Suprapubic skin (tissue), 4 donors: ENCODE measurements around the gene FOXL2. TPM values are rescaled to one million over a fixed set of nuclear protein-coding genes. Genes with fewer than 3 reads are reported as not detected.

Experiments
- DNase-seq, 2 donors: peaks; one replicate each; pipeline ENCODE4 v3.0.0-alpha.2; 2019; ENCODE audit warnings: low spot score in 2 of 2
- H3K27ac ChIP-seq: fragments of 200-600 bp; sonication (generic); one replicate; pipeline ENCODE4 v1.5.1; 2019
- H3K27me3 ChIP-seq: fragments of 200-600 bp; sonication (generic); one replicate; pipeline ENCODE4 v1.5.1; 2019
- H3K36me3 ChIP-seq: fragments of 200-600 bp; sonication (generic); one replicate; pipeline ENCODE4 v1.5.1; 2019
- H3K4me1 ChIP-seq: fragments of 200-600 bp; sonication (generic); one replicate; pipeline ENCODE4 v1.5.1; 2019
- H3K4me3 ChIP-seq: fragments of 200-600 bp; sonication (generic); one replicate; pipeline ENCODE4 v1.5.1; 2019; ENCODE audit warnings: mild to moderate bottlenecking
- H3K9me3 ChIP-seq: fragments of 200-600 bp; sonication (generic); one replicate; pipeline ENCODE4 v1.5.1; 2019
- EP300 ChIP-seq: sonication (generic); formaldehyde crosslinking; IDR thresholded peaks from one replicate; pipeline ENCODE4 v1.6.1; 2017; ENCODE audit warnings: antibody characterized with exemption
- POLR2A ChIP-seq, 2 donors: fragments of 450-650 bp; IDR thresholded peaks; one replicate each; pipeline ENCODE4 v1.6.1; 2017; ENCODE audit warnings: antibody characterized with exemption in 2 of 2, mild to moderate bottlenecking in 2 of 2, moderate library complexity in 2 of 2
- POLR2AphosphoS5 ChIP-seq, 3 donors: sonication (generic); formaldehyde crosslinking; IDR thresholded peaks; one replicate each; pipeline ENCODE4 v1.6.1; 2017; ENCODE audit warnings: antibody characterized with exemption in 3 of 3
- WGBS: methylation state at CpG from one replicate; pipeline ENCODE4 v1.1.5; 2018; 5-methylcytosine and 5-hydroxymethylcytosine counted together
- total RNA-seq, 4 donors: library from RNA; depleted of rRNA; stranded (reverse); fragments of >200 nt; gene quantifications; one replicate each; pipeline ENCODE4 v1.1.0, GENCODE V29; 2016
- TF ChIP-seq, protein P1 (sequence below), 2 donors: fragments of 200-600 bp in 1 of 2; fragments of 450-650 bp in 1 of 2; sonication (generic) in 1 of 2; IDR thresholded peaks; one replicate each; pipeline ENCODE4 v1.5.1; 2016 to 2019; ENCODE audit warnings: antibody characterized with exemption in 2 of 2, mild to moderate bottlenecking in 1 of 2, moderate library complexity in 1 of 2

Gene FOXL2
- total RNA-seq, 4 donors from 2014 or later, result 0.30 TPM; not detected in 3

DNA sequence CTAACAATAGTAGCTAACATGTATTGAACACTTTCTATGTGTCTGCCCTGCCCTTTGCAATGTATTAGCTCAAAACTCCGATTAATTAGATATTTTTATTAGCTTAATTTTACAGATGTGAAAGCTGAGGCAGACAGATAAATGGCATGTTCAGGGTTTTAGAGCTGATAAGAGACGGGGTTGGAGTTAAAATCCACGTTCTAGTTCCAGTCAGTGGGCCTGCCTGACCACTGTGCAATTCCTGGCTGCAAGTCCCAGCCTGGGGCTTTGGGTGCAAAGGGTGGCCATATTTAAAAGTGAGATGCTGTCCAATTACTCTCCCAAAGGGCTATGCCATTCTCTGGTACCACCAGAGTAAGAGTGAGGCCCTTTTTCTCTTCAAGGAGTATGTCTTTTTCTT lies 33.2 kb downstream of the FOXL2 start:
- DNase-seq, result no peak
- no peak overlapping the region for H3K4me3 ChIP-seq
- 89% methylated on average over 3 of the region's 3 CpGs for WGBS
- no peaks in the 10 kb centered on the region for H3K27me3 ChIP-seq
- peaks cover 18% of the 10 kb centered on the region for H3K4me1 ChIP-seq
- no peaks in the 10 kb centered on the region for H3K9me3 ChIP-seq
- TF ChIP-seq POLR2A (IDR thresholded peaks at IDR 0.05), result no peak
- TF ChIP-seq, protein P1, sequence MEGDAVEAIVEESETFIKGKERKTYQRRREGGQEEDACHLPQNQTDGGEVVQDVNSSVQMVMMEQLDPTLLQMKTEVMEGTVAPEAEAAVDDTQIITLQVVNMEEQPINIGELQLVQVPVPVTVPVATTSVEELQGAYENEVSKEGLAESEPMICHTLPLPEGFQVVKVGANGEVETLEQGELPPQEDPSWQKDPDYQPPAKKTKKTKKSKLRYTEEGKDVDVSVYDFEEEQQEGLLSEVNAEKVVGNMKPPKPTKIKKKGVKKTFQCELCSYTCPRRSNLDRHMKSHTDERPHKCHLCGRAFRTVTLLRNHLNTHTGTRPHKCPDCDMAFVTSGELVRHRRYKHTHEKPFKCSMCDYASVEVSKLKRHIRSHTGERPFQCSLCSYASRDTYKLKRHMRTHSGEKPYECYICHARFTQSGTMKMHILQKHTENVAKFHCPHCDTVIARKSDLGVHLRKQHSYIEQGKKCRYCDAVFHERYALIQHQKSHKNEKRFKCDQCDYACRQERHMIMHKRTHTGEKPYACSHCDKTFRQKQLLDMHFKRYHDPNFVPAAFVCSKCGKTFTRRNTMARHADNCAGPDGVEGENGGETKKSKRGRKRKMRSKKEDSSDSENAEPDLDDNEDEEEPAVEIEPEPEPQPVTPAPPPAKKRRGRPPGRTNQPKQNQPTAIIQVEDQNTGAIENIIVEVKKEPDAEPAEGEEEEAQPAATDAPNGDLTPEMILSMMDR (IDR thresholded peaks at IDR 0.05), result no peak
- no peak for TF ChIP-seq EP300
- no peak for TF ChIP-seq POLR2AphosphoS5 (IDR thresholded peaks at IDR 0.05)
- H3K36me3 ChIP-seq, result no peaks in the 10 kb centered on the region
- H3K27ac ChIP-seq, result no peak overlapping the region

DNA sequence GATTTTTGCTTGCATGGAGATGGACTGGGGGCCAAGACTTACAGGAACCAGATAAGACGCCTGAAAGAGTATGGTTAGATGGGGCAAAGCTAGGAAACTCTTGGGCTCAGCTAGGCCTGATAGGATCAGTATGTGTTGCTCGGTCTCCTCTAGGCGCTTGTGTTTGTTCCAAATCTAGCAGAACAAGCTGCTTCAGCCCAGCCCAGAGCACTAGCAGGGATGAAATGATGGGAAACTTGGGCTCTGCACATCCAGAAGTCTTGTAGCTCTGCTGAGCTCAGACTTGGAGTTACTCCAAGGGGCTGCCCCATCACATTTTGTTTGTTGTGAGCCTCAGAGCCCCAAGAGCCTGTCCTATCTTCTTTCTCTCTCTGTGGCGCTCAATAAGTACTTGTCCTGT lies 34.7 kb downstream of the FOXL2 start:
- H3K36me3 ChIP-seq, result no peaks in the 10 kb centered on the region
- DNase-seq, result no peak
- WGBS, result 44% methylated on average over 4 of the region's 4 CpGs
- H3K9me3 ChIP-seq, result no peaks in the 10 kb centered on the region
- TF ChIP-seq, protein P1 (IDR thresholded peaks at IDR 0.05), result no peak
- TF ChIP-seq POLR2A (IDR thresholded peaks at IDR 0.05) (no peak), EP300 (no peak), POLR2AphosphoS5 (IDR thresholded peaks at IDR 0.05) (no peak)
- H3K27me3 ChIP-seq, result no peaks in the 10 kb centered on the region
- H3K4me3 ChIP-seq, result no peak overlapping the region
- H3K27ac ChIP-seq, result no peak overlapping the region
- H3K4me1 ChIP-seq, result peaks cover 18% of the 10 kb centered on the region

DNA sequence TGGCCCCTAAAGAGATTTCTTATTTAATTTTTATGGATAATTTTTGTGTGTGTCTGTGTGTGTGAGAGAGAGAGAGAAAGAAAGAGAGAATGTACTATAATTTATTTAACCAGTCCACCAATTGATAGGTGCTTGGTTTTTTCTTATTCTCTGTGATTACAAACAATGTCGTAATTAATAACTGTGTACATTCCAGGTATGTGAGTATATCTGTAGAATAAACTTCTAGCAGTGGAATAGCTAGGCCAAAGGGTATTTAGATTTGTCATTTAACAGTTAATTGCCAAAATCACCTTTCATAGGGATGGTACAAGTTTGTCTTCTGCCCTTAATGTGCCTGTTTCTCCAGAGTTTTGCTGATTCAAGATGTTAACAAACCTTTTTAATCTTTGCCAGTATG lies 35.3 kb downstream of the FOXL2 start:
- Histone ChIP-seq H3K4me1 (peaks cover 17% of the 10 kb centered on the region), H3K27ac (no peak overlapping the region), H3K27me3 (no peaks in the 10 kb centered on the region), H3K36me3 (no peaks in the 10 kb centered on the region), H3K4me3 (no peak overlapping the region), H3K9me3 (no peaks in the 10 kb centered on the region)
- 79% methylated on average over 1 of the region's 1 CpG for WGBS
- DNase-seq, result no peak
- no peak for TF ChIP-seq POLR2A (IDR thresholded peaks at IDR 0.05)
- TF ChIP-seq EP300, result no peak
- TF ChIP-seq, protein P1 (IDR thresholded peaks at IDR 0.05), result no peak
- TF ChIP-seq POLR2AphosphoS5 (IDR thresholded peaks at IDR 0.05), result no peak

DNA sequence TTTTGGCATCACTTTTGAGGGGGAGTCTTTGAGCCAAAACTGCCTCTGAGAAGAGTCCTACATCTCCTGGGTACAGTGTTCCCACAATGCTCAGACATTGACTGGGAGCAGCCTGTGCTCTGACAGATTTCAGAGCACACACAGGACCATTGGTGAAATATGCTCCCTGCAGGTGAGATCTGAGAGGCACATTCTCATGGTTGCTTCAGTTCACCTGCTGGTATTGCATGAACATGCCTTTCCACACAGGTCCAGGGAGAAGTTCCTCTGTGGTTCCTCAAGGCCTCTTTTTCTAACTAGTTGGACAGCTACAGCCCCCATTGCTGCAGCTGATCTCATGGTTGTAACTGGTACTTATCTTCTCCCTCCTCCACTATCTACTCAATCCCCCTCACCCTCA lies 37.0 kb downstream of the FOXL2 start:
- Histone ChIP-seq H3K9me3 (no peaks in the 10 kb centered on the region), H3K27me3 (no peaks in the 10 kb centered on the region), H3K4me3 (no peak overlapping the region), H3K36me3 (no peaks in the 10 kb centered on the region), H3K4me1 (peaks cover 6% of the 10 kb centered on the region), H3K27ac (no peak overlapping the region)
- DNase-seq, result no peak
- no peak for TF ChIP-seq EP300
- TF ChIP-seq POLR2AphosphoS5 (IDR thresholded peaks at IDR 0.05), result no peak
- no peak for TF ChIP-seq POLR2A (IDR thresholded peaks at IDR 0.05)
- TF ChIP-seq, protein P1 (IDR thresholded peaks at IDR 0.05), result no peak

DNA sequence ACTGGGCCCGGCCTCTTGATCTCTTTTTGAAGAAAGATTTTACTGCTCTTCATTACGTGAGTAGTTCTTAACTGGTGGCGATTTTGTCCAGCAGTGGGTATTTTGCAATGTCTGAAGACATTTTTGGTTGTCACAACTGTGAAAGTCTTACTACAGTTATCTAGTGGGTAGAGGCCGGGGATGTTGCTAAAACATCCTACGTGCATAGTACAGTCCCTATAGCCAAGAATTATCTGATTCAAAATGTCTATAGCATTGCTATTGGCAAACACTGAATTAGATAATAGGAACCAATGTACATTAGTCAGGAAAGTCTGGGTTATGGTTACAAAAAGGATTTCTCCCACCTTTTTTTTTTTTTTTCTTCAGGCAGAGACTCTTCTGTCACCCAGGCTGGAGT lies 38.1 kb downstream of the FOXL2 start:
- Histone ChIP-seq H3K27ac (no peak overlapping the region), H3K36me3 (no peaks in the 10 kb centered on the region), H3K27me3 (no peaks in the 10 kb centered on the region), H3K4me1 (peaks cover 2% of the 10 kb centered on the region), H3K9me3 (no peaks in the 10 kb centered on the region), H3K4me3 (no peak overlapping the region)
- no peak for DNase-seq
- 95% methylated on average over 5 of the region's 5 CpGs for WGBS
- TF ChIP-seq EP300, result no peak
- no peak for TF ChIP-seq POLR2AphosphoS5 (IDR thresholded peaks at IDR 0.05)
- TF ChIP-seq POLR2A (IDR thresholded peaks at IDR 0.05), result no peak
- TF ChIP-seq, protein P1 (IDR thresholded peaks at IDR 0.05), result no peak
